ENCODE measurements around the gene FAM229A. TPM values are rescaled to one million over a fixed set of nuclear protein-coding genes. Genes with fewer than 3 reads are reported as not detected.

Gene FAM229A
- total and polyA plus RNA-seq, 9 of the 15 experiments (the other 6 are each of a cell fraction or from before 2014, with no cell fraction given) = 0.04 to 21.6 (median 7.4) TPM

DNA sequence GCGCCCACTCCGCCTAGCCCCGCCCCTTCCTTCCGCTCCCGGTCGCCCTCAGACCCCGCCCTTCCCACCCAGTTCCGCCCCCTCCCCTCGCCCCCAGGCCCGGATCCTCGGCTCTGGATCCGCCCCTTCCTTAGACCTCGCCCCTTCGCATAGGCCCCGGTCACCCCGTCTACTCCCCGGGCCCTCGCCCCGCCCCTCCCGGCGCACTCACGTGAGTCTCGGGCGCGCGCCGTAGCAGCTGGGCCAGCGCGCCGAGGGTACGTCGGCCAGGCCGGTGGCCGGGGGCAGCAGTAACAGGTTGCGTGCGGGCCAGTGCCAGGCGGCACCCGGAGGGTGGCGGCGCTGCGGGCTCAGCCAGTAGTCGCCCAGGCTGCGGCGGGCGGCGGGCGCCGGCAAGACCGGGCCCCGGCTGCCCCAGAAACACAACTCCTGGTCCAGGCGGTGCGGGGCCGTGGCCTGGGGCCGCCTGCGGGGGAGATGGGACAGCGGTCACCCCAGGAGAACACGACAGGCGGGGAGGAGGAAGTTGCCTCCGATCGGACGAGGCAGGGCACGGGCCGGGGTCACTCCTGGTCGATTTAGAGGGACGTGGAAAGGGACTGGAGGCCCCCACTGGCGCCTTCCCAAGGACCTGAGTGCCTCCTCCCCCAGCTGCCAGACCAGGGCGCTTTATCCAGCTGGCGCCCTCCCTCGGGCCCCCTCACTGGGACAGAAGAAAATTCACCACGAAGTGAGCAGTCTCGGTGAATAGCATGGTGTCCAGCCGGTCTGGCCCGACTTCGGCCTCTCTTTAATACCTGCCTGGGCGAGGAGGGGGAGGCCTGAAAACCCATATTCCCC lies 10.7 kb downstream of the FAM229A start (continued):
- TF ChIP-seq NELFE (IDR thresholded peaks at IDR 0.05; ENCODE audit: insufficient read depth, insufficient read length) (no peak), ZNF232 (CRISPR knock-in tag; IDR thresholded peaks at IDR 0.05) (no peak), NRF1 (conservative IDR thresholded peaks at IDR 0.05 in 1 of 2, IDR thresholded peaks at IDR 0.05 in 1 of 2) (peak in 1 of 2 experiments; percentile 67; a peak in 2 of 4 replicates), PTBP1 (IDR thresholded peaks at IDR 0.05; ENCODE audit: low read depth, low read length) (no peak), PML (IDR thresholded peaks at IDR 0.05; ENCODE audit: low read length) (peak; percentile 79), ZFX (CRISPR knock-in tag; IDR thresholded peaks at IDR 0.05) (peak; percentile 83), RBM25 (IDR thresholded peaks at IDR 0.05; ENCODE audit: low read depth, low read length, severe bottlenecking) (peak; percentile 28), SMARCA4 (IDR thresholded peaks at IDR 0.05) (no peak), XRCC4 (IDR thresholded peaks at IDR 0.05; ENCODE audit: extremely low read depth, insufficient read depth, insufficient read length) (no peak), ZNF174 (CRISPR knock-in tag; IDR thresholded peaks at IDR 0.05) (no peak), GATAD2A (IDR thresholded peaks at IDR 0.05) (0 out of 2 replicates have a peak, but pooled peaks have one; percentile 7), BRCA1 (IDR thresholded peaks at IDR 0.05) (no peak), BRCA1 (CRISPR knock-in tag; IDR thresholded peaks at IDR 0.05) (peak; percentile 59; the same call in 1 of the 2 replicates), ZNF24 (IDR thresholded peaks at IDR 0.05) (peak; percentile 59; the same call in 1 of the 2 replicates)
- TF ChIP-seq, protein P1, sequence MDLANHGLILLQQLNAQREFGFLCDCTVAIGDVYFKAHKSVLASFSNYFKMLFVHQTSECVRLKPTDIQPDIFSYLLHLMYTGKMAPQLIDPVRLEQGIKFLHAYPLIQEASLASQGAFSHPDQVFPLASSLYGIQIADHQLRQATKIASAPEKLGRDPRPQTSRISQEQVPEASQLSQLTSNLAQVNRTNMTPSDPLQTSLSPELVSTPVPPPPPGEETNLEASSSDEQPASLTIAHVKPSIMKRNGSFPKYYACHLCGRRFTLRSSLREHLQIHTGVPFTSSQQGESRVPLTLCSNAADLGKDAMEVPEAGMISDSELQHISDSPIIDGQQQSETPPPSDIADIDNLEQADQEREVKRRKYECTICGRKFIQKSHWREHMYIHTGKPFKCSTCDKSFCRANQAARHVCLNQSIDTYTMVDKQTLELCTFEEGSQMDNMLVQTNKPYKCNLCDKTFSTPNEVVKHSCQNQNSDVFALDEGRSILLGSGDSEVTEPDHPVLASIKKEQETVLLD (IDR thresholded peaks at IDR 0.05) = no peak
- TF ChIP-seq, protein P2, sequence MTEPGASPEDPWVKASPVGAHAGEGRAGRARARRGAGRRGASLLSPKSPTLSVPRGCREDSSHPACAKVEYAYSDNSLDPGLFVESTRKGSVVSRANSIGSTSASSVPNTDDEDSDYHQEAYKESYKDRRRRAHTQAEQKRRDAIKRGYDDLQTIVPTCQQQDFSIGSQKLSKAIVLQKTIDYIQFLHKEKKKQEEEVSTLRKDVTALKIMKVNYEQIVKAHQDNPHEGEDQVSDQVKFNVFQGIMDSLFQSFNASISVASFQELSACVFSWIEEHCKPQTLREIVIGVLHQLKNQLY (CRISPR knock-in tag; conservative IDR thresholded peaks at IDR 0.05) = no peak
- TF ChIP-seq, protein P3, sequence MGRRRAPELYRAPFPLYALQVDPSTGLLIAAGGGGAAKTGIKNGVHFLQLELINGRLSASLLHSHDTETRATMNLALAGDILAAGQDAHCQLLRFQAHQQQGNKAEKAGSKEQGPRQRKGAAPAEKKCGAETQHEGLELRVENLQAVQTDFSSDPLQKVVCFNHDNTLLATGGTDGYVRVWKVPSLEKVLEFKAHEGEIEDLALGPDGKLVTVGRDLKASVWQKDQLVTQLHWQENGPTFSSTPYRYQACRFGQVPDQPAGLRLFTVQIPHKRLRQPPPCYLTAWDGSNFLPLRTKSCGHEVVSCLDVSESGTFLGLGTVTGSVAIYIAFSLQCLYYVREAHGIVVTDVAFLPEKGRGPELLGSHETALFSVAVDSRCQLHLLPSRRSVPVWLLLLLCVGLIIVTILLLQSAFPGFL (CRISPR knock-in tag; IDR thresholded peaks at IDR 0.05) = peak; percentile 31; the same call in 1 of the 2 replicates
- TF ChIP-seq, protein P4, sequence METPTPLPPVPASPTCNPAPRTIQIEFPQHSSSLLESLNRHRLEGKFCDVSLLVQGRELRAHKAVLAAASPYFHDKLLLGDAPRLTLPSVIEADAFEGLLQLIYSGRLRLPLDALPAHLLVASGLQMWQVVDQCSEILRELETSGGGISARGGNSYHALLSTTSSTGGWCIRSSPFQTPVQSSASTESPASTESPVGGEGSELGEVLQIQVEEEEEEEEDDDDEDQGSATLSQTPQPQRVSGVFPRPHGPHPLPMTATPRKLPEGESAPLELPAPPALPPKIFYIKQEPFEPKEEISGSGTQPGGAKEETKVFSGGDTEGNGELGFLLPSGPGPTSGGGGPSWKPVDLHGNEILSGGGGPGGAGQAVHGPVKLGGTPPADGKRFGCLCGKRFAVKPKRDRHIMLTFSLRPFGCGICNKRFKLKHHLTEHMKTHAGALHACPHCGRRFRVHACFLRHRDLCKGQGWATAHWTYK (CRISPR knock-in tag; IDR thresholded peaks at IDR 0.05) = peak; percentile 50; the same call in 1 of the 2 replicates
- TF ChIP-seq, protein P5, sequence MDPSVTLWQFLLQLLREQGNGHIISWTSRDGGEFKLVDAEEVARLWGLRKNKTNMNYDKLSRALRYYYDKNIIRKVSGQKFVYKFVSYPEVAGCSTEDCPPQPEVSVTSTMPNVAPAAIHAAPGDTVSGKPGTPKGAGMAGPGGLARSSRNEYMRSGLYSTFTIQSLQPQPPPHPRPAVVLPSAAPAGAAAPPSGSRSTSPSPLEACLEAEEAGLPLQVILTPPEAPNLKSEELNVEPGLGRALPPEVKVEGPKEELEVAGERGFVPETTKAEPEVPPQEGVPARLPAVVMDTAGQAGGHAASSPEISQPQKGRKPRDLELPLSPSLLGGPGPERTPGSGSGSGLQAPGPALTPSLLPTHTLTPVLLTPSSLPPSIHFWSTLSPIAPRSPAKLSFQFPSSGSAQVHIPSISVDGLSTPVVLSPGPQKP (CRISPR knock-in tag; IDR thresholded peaks at IDR 0.05) = no peak

Measured in K562 (cell line).